ENCODE results near the gene KHSRP.
"Not testable (repeated sequence)": the region's sequence is repeated elsewhere in the genome, so short reads cannot be mapped to it uniquely, and the experiment has no call there.

DNA sequence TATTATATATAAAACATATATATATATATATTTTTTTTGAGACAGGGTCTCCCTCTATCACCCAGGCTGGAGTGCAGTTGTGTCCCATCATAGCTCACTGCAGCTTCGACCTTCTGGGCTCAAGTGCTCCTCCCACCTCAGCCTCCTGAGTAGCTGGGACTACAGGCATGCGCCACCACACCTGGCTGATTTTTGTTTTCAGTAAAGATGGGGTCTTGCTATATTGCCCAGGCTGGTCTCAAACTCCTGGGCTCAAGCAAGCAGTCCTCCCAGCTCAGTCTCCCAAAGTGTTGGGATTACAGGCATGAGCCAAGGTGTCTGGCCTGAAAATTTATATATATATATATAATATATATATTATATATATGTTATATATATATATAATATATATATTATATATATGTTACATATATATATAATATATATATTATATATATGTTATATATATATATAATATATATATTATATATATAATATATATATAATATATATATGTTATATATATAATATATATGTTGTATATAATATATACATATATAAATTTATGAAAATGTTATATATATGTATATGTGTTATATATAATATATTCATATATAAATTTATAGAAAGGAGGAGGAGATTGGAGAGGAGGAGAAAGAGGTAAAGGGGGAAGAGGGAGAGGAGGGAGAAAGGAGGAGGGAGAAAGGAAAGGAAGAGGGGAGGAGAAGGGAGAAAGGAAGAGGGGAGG lies 4.2 kb upstream of the KHSRP start:
- TF ChIP-seq POLR2A (IDR thresholded peaks at IDR 0.05), result not testable (repeated sequence)
- TF ChIP-seq, protein P1, sequence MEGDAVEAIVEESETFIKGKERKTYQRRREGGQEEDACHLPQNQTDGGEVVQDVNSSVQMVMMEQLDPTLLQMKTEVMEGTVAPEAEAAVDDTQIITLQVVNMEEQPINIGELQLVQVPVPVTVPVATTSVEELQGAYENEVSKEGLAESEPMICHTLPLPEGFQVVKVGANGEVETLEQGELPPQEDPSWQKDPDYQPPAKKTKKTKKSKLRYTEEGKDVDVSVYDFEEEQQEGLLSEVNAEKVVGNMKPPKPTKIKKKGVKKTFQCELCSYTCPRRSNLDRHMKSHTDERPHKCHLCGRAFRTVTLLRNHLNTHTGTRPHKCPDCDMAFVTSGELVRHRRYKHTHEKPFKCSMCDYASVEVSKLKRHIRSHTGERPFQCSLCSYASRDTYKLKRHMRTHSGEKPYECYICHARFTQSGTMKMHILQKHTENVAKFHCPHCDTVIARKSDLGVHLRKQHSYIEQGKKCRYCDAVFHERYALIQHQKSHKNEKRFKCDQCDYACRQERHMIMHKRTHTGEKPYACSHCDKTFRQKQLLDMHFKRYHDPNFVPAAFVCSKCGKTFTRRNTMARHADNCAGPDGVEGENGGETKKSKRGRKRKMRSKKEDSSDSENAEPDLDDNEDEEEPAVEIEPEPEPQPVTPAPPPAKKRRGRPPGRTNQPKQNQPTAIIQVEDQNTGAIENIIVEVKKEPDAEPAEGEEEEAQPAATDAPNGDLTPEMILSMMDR (IDR thresholded peaks at IDR 0.05), result not testable (repeated sequence)

All from tibial nerve (tissue), 3 donors.